ENCODE data around the gene LSM5. TPM values are rescaled to one million over a fixed set of nuclear protein-coding genes. Genes with fewer than 3 reads are reported as not detected.

LSM5 gene
- total and polyA plus RNA-seq, 9 donors = 18.4 to 59.8 (median 37.1) TPM

GRCh38 chr7:32453341-32454011, 36.7 kb downstream of the LSM5 start:
- H3K27ac ChIP-seq = no peak overlapping the region
- TF ChIP-seq CTCF (IDR thresholded peaks at IDR 0.05) (no peak), EP300 (IDR thresholded peaks at IDR 0.05) (no peak), POLR2A (IDR thresholded peaks at IDR 0.05) (no peak)
- no peaks in the 10 kb centered on the region for H3K36me3 ChIP-seq
- H3K4me3 ChIP-seq = no peak overlapping the region
- intact Hi-C loops (cut with DNase I) = no loop called here
- 35 to 51% (median 37%) methylated on average over 8 of the region's 8 CpGs for WGBS, 3 donors
- no peaks in the 10 kb centered on the region for H3K9me3 ChIP-seq
- H3K4me1 ChIP-seq (ENCODE audit: insufficient read depth) = no peaks in the 10 kb centered on the region
- DNase-seq = no peak
- no peaks in the 10 kb centered on the region for H3K27me3 ChIP-seq

GRCh38 chr7:32447218-32447617, 43.0 kb downstream of the LSM5 start:
- Histone ChIP-seq H3K27ac (no peak overlapping the region), H3K9me3 (no peaks in the 10 kb centered on the region), H3K36me3 (no peaks in the 10 kb centered on the region), H3K4me3 (no peak overlapping the region), H3K27me3 (no peaks in the 10 kb centered on the region), H3K4me1 (ENCODE audit: insufficient read depth) (no peaks in the 10 kb centered on the region)
- DNase-seq = no peak
- intact Hi-C loops (cut with DNase I) = no loop called here
- WGBS, 3 donors = 7 to 43% (median 9%) methylated on average over 2 of the region's 2 CpGs
- TF ChIP-seq POLR2A (IDR thresholded peaks at IDR 0.05) (no peak), CTCF (IDR thresholded peaks at IDR 0.05) (no peak), EP300 (IDR thresholded peaks at IDR 0.05) (no peak)

GRCh38 chr7:32436146-32436928, 53.8 kb downstream of the LSM5 start:
- no peak for DNase-seq
- H3K4me1 ChIP-seq (ENCODE audit: insufficient read depth) = no peaks in the 10 kb centered on the region
- TF ChIP-seq EP300 (IDR thresholded peaks at IDR 0.05) = no peak
- no peak for TF ChIP-seq POLR2A (IDR thresholded peaks at IDR 0.05)
- no peak for TF ChIP-seq CTCF (IDR thresholded peaks at IDR 0.05)
- WGBS, 3 donors = 91 to 92% (median 91%) methylated on average over 5 of the region's 5 CpGs
- no peak overlapping the region for H3K27ac ChIP-seq
- H3K9me3 ChIP-seq = no peaks in the 10 kb centered on the region
- no peaks in the 10 kb centered on the region for H3K27me3 ChIP-seq
- no peak overlapping the region for H3K4me3 ChIP-seq
- intact Hi-C loops (cut with DNase I) = no loop called here
- no peaks in the 10 kb centered on the region for H3K36me3 ChIP-seq

Other genes starting within 250 kb of the LSM5 start
- gene AVL9, start 5.1 kb upstream of the LSM5 start, total RNA-seq = 10 to 100 TPM; 20.1 to 34.4 (median 26.1) TPM
- gene AVL9, start 5.1 kb upstream of the LSM5 start, polyA plus RNA-seq = 10 to 100 TPM in 1 of 2 donors, 1 to 10 TPM in 1; 6.8 to 14.0 TPM

All from ovary (tissue), 9 donors.